Heart left ventricle (tissue), 16 donors: ENCODE data around the gene FAM20C. TPM values are rescaled to one million over a fixed set of nuclear protein-coding genes. Genes with fewer than 3 reads are reported as not detected.

Experiments used
- ATAC-seq, 4 donors: fragments of 200-7000 bp; cut with Tn5 transposase; one replicate each; pipeline ENCODE4 v1.9.1; 2020 to 2022; ENCODE audit warnings: moderate library complexity in 4 of 4, mild to moderate bottlenecking in 3 of 4, moderate number of reproducible peaks in 1 of 4
- DNase-seq, 5 donors: peaks; one replicate each; pipeline ENCODE4 v3.0.0-alpha.2; 2020
- H3K27ac ChIP-seq, 12 donors: fragments of 200-600 bp; sonication (generic) in 4 of 12; one replicate each; pipeline versions ENCODE4 v1.5.0 to v1.8.0; 2016 to 2022; ENCODE audit warnings: mild to moderate bottlenecking in 2 of 12
- H3K27me3 ChIP-seq, 9 donors: fragments of 200-600 bp; sonication (generic) in 2 of 9; one replicate each; pipeline versions ENCODE4 v1.5.1 to v1.8.0; 2016 to 2022; ENCODE audit warnings: mild to moderate bottlenecking in 3 of 9
- H3K36me3 ChIP-seq, 9 donors: fragments of 200-600 bp; sonication (generic) in 2 of 9; one replicate each; pipeline versions ENCODE4 v1.5.0 to v1.8.0; 2018 to 2022; ENCODE audit warnings: mild to moderate bottlenecking in 2 of 9
- H3K4me1 ChIP-seq, 12 donors: fragments of 200-600 bp; sonication (generic) in 4 of 12; one replicate each; pipeline versions ENCODE4 v1.5.0 to v1.8.0; 2016 to 2022; ENCODE audit warnings: mild to moderate bottlenecking in 3 of 12
- H3K4me3 ChIP-seq, 12 donors: fragments of 200-600 bp; sonication (generic) in 4 of 12; one replicate each; pipeline versions ENCODE4 v1.5.0 to v1.8.0; 2017 to 2022; ENCODE audit warnings: mild to moderate bottlenecking in 9 of 12, moderate library complexity in 4 of 12
- H3K9me3 ChIP-seq, 12 donors: fragments of 200-600 bp; sonication (generic) in 4 of 12; one replicate each; pipeline versions ENCODE4 v1.5.0 to v1.8.0; 2016 to 2022; ENCODE audit warnings: mild to moderate bottlenecking in 1 of 12
- POLR2A ChIP-seq, 2 donors: fragments of 450-650 bp; IDR thresholded peaks; one replicate each; pipeline ENCODE4 v1.6.1; 2017; ENCODE audit warnings: antibody characterized with exemption in 2 of 2, mild to moderate bottlenecking in 2 of 2, moderate library complexity in 2 of 2
- WGBS, 4 donors: extraction: QIAGEN DNeasy Blood & Tissue Kit in 2 of 4; methylation state at CpG; one replicate each; pipeline versions ENCODE4 v1.1.5 to v1.1.7; 2013 to 2018; 5-methylcytosine and 5-hydroxymethylcytosine counted together
- intact Hi-C, 10 donors: fragments of 100-400 bp; cut with DNase I; formaldehyde crosslinking; loops; one replicate each; pipeline versions ENCODE4 v1.11.1 to v1.14.2; 2022
- polyA plus RNA-seq, 2 donors: library from polyadenylated mRNA; stranded (reverse); fragments of 200-250 nt; gene quantifications; one replicate each; pipeline ENCODE4 v1.2.3, GENCODE V29; 2013
- total RNA-seq, 9 donors: library from RNA; depleted of rRNA in 2 of 9; stranded (reverse); fragments of >200 nt in 2 of 9; fragmentation: NEBNext Ultra II Directional in 3 of 9; extraction: Animal tissue kit (Norgen Biotek cat#: 25700) in 3 of 9; gene quantifications; one replicate each; pipeline versions ENCODE4 v1.1.0 to v1.2.4, GENCODE V29; 2016 to 2023
- TF ChIP-seq, protein P1 (sequence below), 12 donors: fragments of 200-600 bp; sonication (generic) in 4 of 12; IDR thresholded peaks; one replicate each; pipeline versions ENCODE4 v1.5.0 to v1.8.0; 2018 to 2022; ENCODE audit warnings: antibody characterized with exemption in 12 of 12, mild to moderate bottlenecking in 5 of 12
- donor health status: ischemic (EF 13 %, LVEDD 7.1; RV severe dilation, severe dysfunction).
- donor health status: healthy with polysubstance abuse.
- donor health status: DM: no; HTN: yes; CAD: no.
- donor health status: DM: no; HTN: no; CAD: no.
- donor health status: ischemic (EF 25% LVEDD 6.9; RV normal size, moderate dysfunction).
- donor health status: ischemic (EF 25% LVEDD 5.7; RV mildly dilated, moderate dysfunction).
- donor health status: healthy.
- donor health status: DM: yes; HTN: yes; CAD: no.
- donor health status: ischemic (EF 35%, LVEDD 5.7; RV mildly dilated, moderate dysfunction).
- donor health status: nonischemic (EF 11% LVEDD 7.7; RV severe dilation, severe dysfunction).
- donor health status: DM: yes; HTN: yes; CAD: no.
- donor health status: PGD.
- donor health status: ischemic (EF 29% LVEDD 5.4; RV normal size, mild dysfunction).
- donor health status: nonischemic (EF 23%, LVEDD 6.1; RV moderate dilation, normal function).

Gene FAM20C
- total and polyA plus RNA-seq, 11 donors, result 11.1 to 52.0 (median 21.0) TPM

DNA sequence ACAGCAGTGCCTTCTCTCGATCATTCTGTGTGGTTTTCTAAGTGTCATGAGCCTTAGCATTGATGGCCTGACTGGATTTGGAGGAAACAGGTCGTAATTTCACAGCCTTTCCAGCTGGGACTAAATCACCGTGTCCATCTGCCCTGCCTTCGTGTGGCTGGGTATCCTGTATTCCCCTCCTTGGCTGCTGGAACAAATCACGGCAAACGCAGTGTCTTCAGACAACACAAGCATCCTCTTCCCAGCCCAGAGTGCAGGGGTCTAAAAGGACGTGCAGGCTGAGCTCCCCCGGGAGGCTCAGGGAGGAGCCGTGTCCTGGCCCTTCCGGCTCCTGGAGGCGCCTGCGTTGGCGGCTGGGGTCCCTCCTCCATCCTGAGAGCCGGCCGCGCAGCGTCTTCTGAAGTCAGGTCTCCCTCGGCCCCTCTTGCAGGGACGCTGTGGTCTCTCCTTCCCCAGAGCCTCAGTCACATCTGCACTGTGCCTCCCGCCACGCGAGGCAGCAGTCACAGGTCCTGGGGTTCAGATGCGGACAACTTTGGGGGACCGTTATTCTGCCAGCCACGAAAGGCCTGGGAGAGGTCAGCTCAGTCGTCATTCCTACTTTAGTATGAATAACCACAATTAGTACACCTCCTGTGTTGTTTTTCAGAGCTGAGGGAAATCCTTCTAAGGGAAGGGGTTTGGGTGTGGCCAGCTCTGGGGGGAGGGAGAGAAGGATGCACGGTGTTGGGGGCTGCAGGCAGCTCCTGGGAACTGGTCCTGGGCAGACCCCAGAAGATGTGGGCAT is 41.1 kb downstream of the FAM20C start:
- ATAC-seq, result peak; percentile 4 to 66 (median 16)
- intact Hi-C loops, result no loop called here

DNA sequence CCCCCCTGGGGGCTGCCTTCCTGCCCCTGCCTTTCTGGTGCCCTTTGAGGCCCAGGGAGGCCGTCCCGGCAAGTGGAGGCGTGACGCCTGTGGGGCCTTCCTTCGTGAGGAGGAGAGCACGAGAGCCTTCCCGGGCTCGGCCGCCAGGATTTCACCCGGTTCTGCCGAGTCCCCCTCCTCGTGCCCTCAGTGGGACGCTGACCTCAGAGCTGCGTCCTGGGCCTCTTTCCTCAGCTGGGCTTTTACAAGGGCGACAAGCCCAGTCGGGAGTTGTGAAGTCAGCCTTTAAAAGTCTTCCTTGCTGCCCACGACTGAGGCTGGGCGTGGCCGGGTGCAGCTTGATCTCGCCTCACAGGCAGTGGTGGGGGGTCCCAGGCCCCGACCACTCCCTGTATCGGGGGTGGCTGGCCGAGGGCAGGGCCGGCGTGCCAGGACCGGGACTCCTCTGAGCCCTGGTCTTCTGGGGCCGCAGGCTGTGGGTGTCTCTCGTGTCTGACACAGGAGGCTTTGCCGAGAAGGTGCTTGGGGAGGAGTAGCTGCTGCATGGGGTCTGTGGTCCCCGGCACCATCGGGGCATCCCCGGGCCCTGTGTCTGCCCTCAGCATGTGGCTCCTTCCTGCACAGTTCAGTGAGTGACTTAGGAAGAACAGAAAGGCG is 41.8 kb downstream of the FAM20C start:
- Histone ChIP-seq H3K4me1 (peaks cover 0 to 67% (median 40%) of the 10 kb centered on the region in 12 donors), H3K27me3 (no peaks in the 10 kb centered on the region), H3K36me3 (no peaks in the 10 kb centered on the region), H3K9me3 (no peaks in the 10 kb centered on the region), H3K4me3 (peak overlapping the region in 6 of 12 donors; percentile 7 to 29 (median 20)), H3K27ac (peak overlapping the region; percentile 49 to 87 (median 76))
- DNase-seq, result peak in 3 of 5 donors; percentile 50 to 70 (median 55)
- intact Hi-C loops, result no loop called here
- TF ChIP-seq, protein P1, sequence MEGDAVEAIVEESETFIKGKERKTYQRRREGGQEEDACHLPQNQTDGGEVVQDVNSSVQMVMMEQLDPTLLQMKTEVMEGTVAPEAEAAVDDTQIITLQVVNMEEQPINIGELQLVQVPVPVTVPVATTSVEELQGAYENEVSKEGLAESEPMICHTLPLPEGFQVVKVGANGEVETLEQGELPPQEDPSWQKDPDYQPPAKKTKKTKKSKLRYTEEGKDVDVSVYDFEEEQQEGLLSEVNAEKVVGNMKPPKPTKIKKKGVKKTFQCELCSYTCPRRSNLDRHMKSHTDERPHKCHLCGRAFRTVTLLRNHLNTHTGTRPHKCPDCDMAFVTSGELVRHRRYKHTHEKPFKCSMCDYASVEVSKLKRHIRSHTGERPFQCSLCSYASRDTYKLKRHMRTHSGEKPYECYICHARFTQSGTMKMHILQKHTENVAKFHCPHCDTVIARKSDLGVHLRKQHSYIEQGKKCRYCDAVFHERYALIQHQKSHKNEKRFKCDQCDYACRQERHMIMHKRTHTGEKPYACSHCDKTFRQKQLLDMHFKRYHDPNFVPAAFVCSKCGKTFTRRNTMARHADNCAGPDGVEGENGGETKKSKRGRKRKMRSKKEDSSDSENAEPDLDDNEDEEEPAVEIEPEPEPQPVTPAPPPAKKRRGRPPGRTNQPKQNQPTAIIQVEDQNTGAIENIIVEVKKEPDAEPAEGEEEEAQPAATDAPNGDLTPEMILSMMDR (IDR thresholded peaks at IDR 0.05), result no peak
- no peak for TF ChIP-seq POLR2A (IDR thresholded peaks at IDR 0.05)
- peak; percentile 6 to 42 (median 24) for ATAC-seq
- 51 to 74% (median 63%) methylated on average over 16 to 33 of the region's 33 CpGs for WGBS, 4 donors

More for the DNA sequence above, 41.1 kb downstream of the FAM20C start:
- Histone ChIP-seq H3K27ac (peak overlapping the region; percentile 49 to 87 (median 76)), H3K27me3 (no peaks in the 10 kb centered on the region), H3K4me3 (peak overlapping the region in 5 of 12 donors; percentile 13 to 29 (median 18)), H3K9me3 (no peaks in the 10 kb centered on the region), H3K4me1 (peaks cover 0 to 73% (median 40%) of the 10 kb centered on the region in 12 donors), H3K36me3 (peaks cover 0 to under 1% (median 0%) of the 10 kb centered on the region in 9 donors)
- peak; percentile 62 to 84 (median 71) for DNase-seq
- TF ChIP-seq POLR2A (IDR thresholded peaks at IDR 0.05), result no peak
- TF ChIP-seq, protein P1 (IDR thresholded peaks at IDR 0.05), result no peak
- 43 to 76% (median 65%) methylated on average over 26 to 27 of the region's 27 CpGs for WGBS, 4 donors

DNA sequence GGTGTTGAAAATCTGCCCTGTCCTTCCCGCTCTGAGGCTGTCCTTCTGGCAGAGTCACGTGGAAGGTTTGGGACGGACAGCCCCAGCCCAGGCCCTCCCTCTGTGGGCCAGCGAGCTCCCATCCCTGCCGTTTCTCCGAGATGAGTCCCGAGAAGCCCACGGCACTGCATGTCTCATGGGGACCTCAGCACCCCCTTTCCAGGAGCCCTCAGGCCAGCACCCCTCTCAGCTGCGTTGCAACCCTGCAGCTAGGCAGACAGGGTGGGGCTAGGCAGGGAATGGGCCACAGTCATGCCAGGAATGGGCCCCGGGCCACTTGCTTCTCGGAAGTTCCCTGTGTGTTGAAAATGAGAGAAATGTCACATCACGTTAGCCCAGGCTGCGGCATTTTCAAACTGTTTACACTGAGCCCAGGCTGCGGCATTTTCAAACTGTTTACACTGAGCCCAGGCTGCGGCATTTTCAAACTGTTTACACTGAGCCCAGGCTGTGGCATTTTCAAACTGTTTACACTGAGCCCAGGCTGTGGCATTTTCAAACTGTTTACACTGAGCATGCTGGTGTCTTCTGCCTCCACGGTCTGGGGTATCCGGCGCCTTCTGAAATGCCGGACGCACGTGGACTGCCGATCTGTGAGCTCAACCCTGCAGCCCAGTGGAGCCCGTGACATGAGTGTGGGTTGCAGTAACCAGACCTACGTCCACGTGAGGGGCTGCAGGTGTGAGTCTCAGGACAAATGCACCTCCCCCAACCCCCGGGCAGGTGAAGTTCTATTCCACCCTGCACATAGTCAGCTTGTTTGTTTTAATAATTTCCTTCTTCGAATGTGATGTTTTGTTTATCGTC is 42.6 kb downstream of the FAM20C start:
- Histone ChIP-seq H3K9me3 (no peaks in the 10 kb centered on the region), H3K4me1 (peaks cover 0 to 60% (median 40%) of the 10 kb centered on the region in 12 donors), H3K4me3 (peak overlapping the region in 4 of 12 donors; percentile 11 to 29 (median 18)), H3K27me3 (no peaks in the 10 kb centered on the region), H3K36me3 (no peaks in the 10 kb centered on the region), H3K27ac (peak overlapping the region; percentile 47 to 87 (median 76))
- peak; percentile 73 to 83 (median 81) for ATAC-seq
- 63 to 85% (median 76%) methylated on average over 22 to 28 of the region's 28 CpGs for WGBS, 4 donors
- DNase-seq, result peak in 4 of 5 donors; percentile 53 to 74 (median 58)
- intact Hi-C loops, result no loop called here
- TF ChIP-seq POLR2A (IDR thresholded peaks at IDR 0.05), result no peak
- TF ChIP-seq, protein P1 (IDR thresholded peaks at IDR 0.05), result no peak
